ENCODE results near the gene GRIN1. TPM values are rescaled to one million over a fixed set of nuclear protein-coding genes. Genes with fewer than 3 reads are reported as not detected.
"Not testable (repeated sequence)": the region's sequence is repeated elsewhere in the genome, so short reads cannot be mapped to it uniquely, and the experiment has no call there.

Gene GRIN1
- total RNA-seq, 1 donor from 2014 or later, result under 0.01 TPM

DNA sequence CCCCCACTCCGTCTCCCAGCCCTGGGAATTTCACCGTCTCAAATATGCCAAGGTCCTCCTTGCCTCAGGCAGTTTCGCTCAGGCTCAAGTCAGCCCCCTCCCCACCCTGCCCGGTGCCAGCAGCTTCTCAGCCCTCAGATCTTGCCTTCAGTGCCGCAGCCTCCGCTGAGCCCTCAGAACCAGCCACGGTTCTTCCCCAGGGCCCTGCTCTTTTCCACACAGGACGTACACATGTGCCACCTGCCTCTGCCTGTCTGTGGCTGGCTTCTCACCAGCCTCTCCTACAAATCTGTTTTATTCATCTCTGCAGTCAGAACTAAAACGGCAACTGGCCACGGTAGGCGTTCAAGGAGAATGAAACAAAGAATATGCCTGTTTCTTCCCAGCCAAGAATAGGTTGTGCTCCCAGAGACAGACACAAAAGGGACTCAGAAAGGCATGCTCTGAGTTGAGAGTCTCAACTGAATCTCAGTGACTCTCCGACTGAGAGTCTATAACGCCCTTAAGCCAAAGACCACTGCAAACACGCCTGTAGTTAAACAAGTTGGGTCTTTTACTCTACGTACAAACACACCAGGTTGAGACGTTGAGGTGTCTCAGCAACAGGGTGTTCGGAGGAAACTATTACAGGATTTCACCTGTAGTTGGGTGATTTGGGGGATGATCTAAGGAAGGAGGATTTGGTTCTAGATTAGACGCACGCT, 10.6 kb upstream of the GRIN1 start:
- no peak for DNase-seq (ENCODE audit: low read depth in 2 of 2)

- DNase-seq (ENCODE audit: low read depth in 2 of 2), result no peak
These were observed 10.0 kb upstream of the GRIN1 start for GRCh38 chr9:137128862-137129455.

- peak; percentile 95 for DNase-seq (ENCODE audit: low read depth in 2 of 2)
These were observed 9.3 kb upstream of the GRIN1 start for GRCh38 chr9:137129456-137130175.

- peak in 1 of 2 donors; percentile 21 for DNase-seq (ENCODE audit: low read depth in 2 of 2)
These were observed 8.7 kb upstream of the GRIN1 start for GRCh38 chr9:137130176-137130755.

- no peak for DNase-seq (ENCODE audit: low read depth in 2 of 2)
These were observed 4.8 kb upstream of the GRIN1 start for GRCh38 chr9:137134191-137134590.

GRCh38 chr9:137135154-137135553, 3.8 kb upstream of the GRIN1 start:
- DNase-seq (ENCODE audit: low read depth in 2 of 2), result not testable (repeated sequence)

DNA sequence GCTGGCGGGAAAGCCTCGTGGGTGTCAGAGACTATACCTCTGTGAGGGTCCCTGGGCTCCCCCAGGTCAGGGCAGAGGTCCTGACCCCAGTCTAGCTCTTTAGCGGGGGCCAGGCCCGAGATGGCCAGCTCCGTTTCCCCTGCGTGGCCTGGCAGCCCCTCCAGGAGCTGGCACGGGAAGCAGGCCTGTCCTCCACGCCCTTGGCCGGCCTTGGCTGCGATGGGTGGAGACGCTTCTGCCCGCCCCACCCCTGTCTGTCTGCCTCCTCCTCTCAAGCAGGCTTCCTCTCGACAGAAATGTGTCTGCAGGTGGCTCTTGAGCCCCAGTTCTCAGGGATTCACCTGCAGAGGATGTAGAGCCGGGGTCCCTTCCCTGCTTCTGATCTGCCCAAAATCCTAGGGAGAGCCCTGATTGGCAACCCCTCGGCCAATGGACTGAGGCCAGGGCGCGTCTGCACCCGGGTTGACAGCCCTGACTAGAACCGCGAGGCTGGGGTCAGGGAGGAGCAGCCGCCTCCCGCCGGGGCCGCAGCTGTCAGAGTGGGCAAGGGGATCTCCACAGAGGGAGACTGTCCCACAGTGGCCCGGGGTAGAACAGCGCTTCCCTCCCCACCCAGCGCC, 2.6 kb upstream of the GRIN1 start:
- no peak for DNase-seq (ENCODE audit: low read depth in 2 of 2)

DNA sequence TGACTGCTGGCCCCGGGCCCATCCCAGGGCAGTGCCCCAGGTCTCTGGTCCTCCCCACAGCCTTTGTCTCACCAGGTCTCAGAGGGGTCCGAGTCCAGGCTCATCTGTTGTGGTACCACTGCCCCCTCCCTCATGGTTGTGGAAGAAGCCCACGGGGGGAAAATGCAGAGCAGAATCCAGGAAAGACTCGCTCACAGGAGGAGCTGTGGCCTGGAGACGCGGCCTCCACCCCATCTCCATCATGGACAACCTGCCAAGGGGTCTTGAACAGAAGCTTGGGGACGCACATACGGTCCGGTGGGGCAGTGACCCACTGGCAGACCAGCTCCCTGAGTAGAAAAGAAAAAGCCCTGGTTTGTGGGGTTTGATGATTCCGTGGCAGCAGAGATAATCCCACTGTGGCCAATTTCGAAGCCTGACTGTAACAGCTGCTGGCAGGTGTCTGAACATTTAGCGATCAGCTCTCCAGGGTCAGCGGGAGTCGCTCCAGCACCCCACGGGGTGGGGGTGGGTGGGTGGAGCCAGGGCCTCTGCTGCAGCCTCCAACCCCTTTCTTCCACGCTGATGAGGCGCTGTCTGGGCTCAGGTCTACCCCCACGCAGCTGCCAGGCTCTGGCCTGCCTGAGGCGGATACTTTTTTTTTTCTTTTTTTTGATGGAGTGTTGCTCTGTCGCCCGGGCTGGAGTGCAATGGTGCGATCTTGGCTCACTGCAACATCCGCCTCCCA, 1.9 kb upstream of the GRIN1 start:
- no peak for DNase-seq (ENCODE audit: low read depth in 2 of 2)

DNA sequence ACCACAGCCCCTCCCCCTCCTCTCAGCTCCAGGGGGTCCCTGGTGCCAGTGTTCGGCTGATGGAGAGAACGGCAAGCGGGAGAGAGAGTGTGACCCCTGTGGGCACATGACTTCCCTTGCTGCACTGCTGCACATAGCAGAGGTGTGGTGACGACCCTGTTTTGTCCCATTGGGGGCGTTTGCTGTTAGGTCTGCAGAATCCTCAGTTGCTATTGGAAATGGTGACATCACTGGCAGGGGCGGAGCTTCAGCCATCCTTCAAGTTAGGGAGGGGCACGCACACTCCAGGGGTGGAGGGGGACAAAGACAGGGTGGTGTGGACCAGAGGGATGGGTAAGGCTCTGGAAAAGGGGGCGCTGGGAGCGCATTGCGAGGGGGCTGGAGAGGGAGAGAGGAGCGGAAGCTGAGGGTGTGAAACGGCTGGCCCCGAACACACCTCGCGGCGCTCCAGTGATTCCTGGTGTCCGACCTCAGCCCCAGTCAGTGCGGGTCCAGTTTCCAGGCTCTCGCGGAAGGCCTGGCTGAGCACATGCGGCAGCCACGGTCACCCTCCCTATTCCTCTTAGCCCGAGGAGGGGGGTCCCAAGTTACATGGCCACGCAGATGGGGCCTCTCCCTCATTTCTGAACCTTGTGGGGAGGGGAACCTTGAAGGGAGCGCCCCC, 764 bp upstream of the GRIN1 start:
- no peak for DNase-seq (ENCODE audit: low read depth in 2 of 2)

GRCh38 chr9:137139468-137140150, 655 bp downstream of the GRIN1 start:
- no peak for DNase-seq (ENCODE audit: low read depth in 2 of 2)

DNA sequence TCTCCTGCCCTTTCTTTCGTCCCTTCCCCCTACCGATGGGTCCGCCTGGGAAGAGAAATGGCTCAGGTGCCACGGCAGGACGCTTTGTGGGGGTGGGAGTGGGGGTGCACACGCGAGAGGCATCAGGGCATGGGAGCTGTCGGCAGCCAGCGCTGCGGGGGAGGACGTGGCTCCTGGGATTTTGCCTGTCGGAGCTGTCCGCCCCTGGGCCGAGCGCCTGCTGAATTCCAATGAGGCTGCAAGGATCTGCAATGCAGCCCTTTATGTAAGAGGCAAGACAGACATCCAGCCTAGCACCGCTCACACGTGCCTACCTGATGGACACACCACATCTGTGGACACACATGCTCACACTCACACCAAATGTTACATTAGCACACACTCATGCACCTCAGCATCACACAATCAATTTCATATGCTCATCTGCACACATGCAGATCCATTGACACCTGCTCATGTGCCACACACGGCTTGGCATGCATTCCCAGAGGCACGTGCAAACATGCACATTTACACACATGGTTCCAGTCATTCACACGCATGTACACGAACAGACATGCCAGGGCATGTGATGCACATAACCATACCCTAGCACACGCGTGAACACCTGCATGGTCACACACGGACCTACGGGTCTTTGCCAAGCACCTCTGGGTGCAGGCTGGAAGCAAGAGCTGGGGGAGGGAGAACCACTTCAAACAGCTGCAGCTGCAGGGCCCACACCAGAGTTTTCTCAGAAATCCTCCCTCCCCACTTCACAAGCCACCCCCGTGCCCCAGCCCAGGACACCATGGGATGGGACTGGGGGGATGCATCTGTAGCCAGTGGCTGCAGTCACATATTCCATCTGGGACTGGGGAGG, 1.4 kb downstream of the GRIN1 start:
- DNase-seq (ENCODE audit: low read depth in 2 of 2), result no peak

DNA sequence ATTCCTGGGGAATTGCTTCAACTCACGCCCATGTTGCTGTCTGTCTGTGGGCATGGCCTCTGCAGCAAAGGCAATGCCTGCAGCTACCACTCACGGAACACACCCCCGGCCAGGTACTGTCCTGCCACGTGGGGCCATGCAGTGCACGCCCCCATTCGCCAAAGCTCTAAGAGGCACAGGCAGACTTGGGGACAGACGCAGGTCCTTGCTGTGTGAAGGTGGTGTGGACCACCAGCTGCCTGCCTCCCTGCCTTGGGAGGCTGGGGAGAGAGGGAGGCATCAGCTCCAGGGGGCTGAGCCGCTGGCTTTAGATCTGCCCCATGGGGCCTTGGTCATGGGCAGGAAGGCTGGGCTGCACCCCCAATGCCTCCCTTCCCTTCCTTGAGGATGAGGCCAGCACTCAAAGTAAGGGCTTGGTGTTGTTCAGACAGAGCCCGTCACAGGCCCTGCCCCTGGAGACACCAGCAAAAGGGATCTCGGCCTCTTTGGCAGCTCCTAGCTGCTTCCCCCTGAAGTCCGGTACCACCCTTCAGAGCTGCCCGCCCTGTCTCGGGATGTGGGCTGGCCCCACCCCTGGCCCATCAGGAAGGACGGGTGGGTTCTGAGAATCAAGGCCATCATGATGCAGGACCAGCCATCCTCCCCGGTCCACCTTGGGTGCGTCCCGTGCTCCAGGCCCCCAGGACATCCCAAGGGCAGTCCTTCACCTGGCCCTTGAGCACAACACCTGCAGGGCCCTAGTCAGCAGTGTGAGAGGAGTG, 2.3 kb downstream of the GRIN1 start:
- no peak for DNase-seq (ENCODE audit: low read depth in 2 of 2)

- no peak for DNase-seq (ENCODE audit: low read depth in 2 of 2)
These were observed 3.3 kb downstream of the GRIN1 start for GRCh38 chr9:137141976-137142936.

GRCh38 chr9:137143459-137143858, 4.5 kb downstream of the GRIN1 start:
- no peak for DNase-seq (ENCODE audit: low read depth in 2 of 2)

GRCh38 chr9:137145731-137146526, 7.0 kb downstream of the GRIN1 start:
- DNase-seq (ENCODE audit: low read depth in 2 of 2), result no peak

DNA sequence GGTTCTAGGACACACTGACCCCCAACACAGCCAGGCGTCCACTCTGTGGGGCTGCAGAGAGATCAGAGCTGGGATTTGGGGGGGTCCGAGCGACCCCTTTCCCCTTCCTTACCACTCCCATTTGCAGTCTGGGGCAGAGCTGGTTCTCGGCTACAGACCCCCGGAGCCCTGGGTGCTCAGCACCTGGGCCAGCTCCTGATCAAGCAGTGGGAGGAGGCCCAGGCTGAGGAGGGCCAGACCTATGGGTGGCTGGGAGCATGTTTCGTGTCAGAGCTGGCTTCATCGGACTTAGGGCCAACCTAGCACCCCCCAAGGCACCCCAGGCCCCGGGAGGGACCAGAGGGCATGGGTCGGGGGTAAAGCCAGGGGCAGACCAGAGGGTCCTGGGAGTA, 7.6 kb downstream of the GRIN1 start:
- DNase-seq (ENCODE audit: low read depth in 2 of 2), result no peak

All from lung microvascular endothelial cell (primary cell).